ENCODE results near the gene TRIM32. TPM values are rescaled to one million over a fixed set of nuclear protein-coding genes. Genes with fewer than 3 reads are reported as not detected.

The TRIM32 gene
- 23.8 and 29.0 TPM in 2 replicates for polyA plus RNA-seq (2011; rRNA removed)
- polyA plus RNA-seq (2012; cell fraction: cytosol; rRNA removed) = 7.7 and 10.0 TPM in 2 replicates
- 13.6 and 17.2 TPM in 2 replicates for polyA plus RNA-seq (2012; cell fraction: nucleus; rRNA removed)
- polyA plus RNA-seq (2017; fragmentation: RNase III; extraction: RNeasy Plus Mini Kit Qiagen cat#74134 plus additional on column Dnase treatment) = 16.9 to 17.6 TPM (median 17.4 TPM) in 3 replicates
- 47.5 and 63.6 TPM in 2 replicates for polyA minus RNA-seq (2011; rRNA and poly(A)+ RNA removed)

- peak; percentile 88 to 89 for DNase-seq (ENCODE audit: low read depth in 1 of 2, low spot score in 1 of 2)
- Histone ChIP-seq H3K27ac (peak within 1 kb of the TSS; percentile 88 to 96), H3K4me1 (peaks cover 54% of the 10 kb centered on the region), H3K4me2 (peak within 1 kb of the TSS; percentile 99), H3K4me3 (peak within 1 kb of the TSS; percentile 95), H3K9me3 (no peaks in the 10 kb centered on the region)
- FAIRE-seq = no peak
- CTCF ChIA-PET = no interaction called here
- POLR2A ChIA-PET = interaction anchor here (0.5 to 0.7 kb wide), 2 partner anchors 748 to 763 kb away, joined by 3 to 5 read pairs; no protein-coding TSS in a partner anchor
- no peak for TF ChIP-seq BHLHE40 (IDR thresholded peaks at IDR 0.05; ENCODE audit: low read depth, low read length)
- 0 out of 3 replicates have a peak, but pooled peaks have one; percentile 31 for TF ChIP-seq BCL3 (IDR thresholded peaks at IDR 0.05)
- no peak for TF ChIP-seq EP300 (IDR thresholded peaks at IDR 0.05)
- peak; percentile 91 for TF ChIP-seq MAX (IDR thresholded peaks at IDR 0.05)
- TF ChIP-seq RAD21 (conservative IDR thresholded peaks at IDR 0.05 in 1 of 2, IDR thresholded peaks at IDR 0.05 in 1 of 2) = no peak
- no peak for TF ChIP-seq RARB (CRISPR knock-in tag; IDR thresholded peaks at IDR 0.05)
- peak; percentile 97 for TF ChIP-seq PBX3 (IDR thresholded peaks at IDR 0.05)
- TF ChIP-seq POLR2A (IDR thresholded peaks at IDR 0.05; ENCODE audit: low read length) = peak; percentile 80
- TF ChIP-seq HDAC2 (IDR thresholded peaks at IDR 0.05) = no peak
- TF ChIP-seq KDM5A (IDR thresholded peaks at IDR 0.05) = no peak
- peak; percentile 83 for TF ChIP-seq E2F6 (IDR thresholded peaks at IDR 0.05; ENCODE audit: borderline replicate concordance, low read depth)
- TF ChIP-seq SREBF2 (IDR thresholded peaks at IDR 0.05) = no peak
- TF ChIP-seq RFX5 (IDR thresholded peaks at IDR 0.05) = no peak
- no peak for TF ChIP-seq CHD4 (IDR thresholded peaks at IDR 0.05; ENCODE audit: borderline replicate concordance)
- TF ChIP-seq PHF8 (IDR thresholded peaks at IDR 0.05; ENCODE audit: borderline replicate concordance, low read depth) = no peak
- TF ChIP-seq MYC (IDR thresholded peaks at IDR 0.05; ENCODE audit: borderline replicate concordance, low read length) = 0 out of 2 replicates have a peak, but pooled peaks have one; percentile 12
- no peak for TF ChIP-seq GATA3 (IDR thresholded peaks at IDR 0.05; ENCODE audit: borderline replicate concordance)
- TF ChIP-seq NPAS2 (CRISPR knock-in tag; IDR thresholded peaks at IDR 0.05; ENCODE audit: borderline replicate concordance) = no peak
- TF ChIP-seq HOXB13 (CRISPR knock-in tag; IDR thresholded peaks at IDR 0.05; ENCODE audit: low read depth) = no peak
- peak; percentile 98 to 99 for ATAC-seq
- WGBS (ENCODE audit: missing lambda C conversion rate) = 0% methylated on average over 8 of the region's 54 CpGs
Observed at GRCh38 chr9:116687074-116687753, at the start of gene TRIM32. TSS of gene TRIM32 (plus strand) at chr9:116687305. CDS start at chr9:116697743, 10,438 bp downstream.

GRCh38 chr9:116639251-116639741, 47.8 kb upstream of the TRIM32 start:
- ATAC-seq (no peak), FAIRE-seq (no peak), DNase-seq (ENCODE audit: low read depth in 1 of 2, low spot score in 1 of 2) (no peak)
- Histone ChIP-seq H3K4me1 (0 out of 3 replicates have a peak, but pooled peaks cover 7% of the 10 kb centered on the region), H3K4me3 (no peak overlapping the region), H3K4me2 (no peak overlapping the region), H3K27ac (no peak overlapping the region), H3K9me3 (no peaks in the 10 kb centered on the region)
- ChIA-PET CTCF (interaction anchor here (1.0 to 1.1 kb wide), 2 partner anchors 9 to 67 kb away, joined by 3 to 6 read pairs; no protein-coding TSS in a partner anchor), POLR2A (no interaction called here)
- TF ChIP-seq HDAC2 (IDR thresholded peaks at IDR 0.05) (no peak), JUN (IDR thresholded peaks at IDR 0.05) (no peak), MAFK (IDR thresholded peaks at IDR 0.05; ENCODE audit: partially characterized antibody) (no peak), ZNF302 (CRISPR knock-in tag; IDR thresholded peaks at IDR 0.05) (no peak)
